ENCODE results near the gene UBAP1L.
"Not testable (repeated sequence)": the region's sequence is repeated elsewhere in the genome, so short reads cannot be mapped to it uniquely, and the experiment has no call there.

The UBAP1L gene

DNA sequence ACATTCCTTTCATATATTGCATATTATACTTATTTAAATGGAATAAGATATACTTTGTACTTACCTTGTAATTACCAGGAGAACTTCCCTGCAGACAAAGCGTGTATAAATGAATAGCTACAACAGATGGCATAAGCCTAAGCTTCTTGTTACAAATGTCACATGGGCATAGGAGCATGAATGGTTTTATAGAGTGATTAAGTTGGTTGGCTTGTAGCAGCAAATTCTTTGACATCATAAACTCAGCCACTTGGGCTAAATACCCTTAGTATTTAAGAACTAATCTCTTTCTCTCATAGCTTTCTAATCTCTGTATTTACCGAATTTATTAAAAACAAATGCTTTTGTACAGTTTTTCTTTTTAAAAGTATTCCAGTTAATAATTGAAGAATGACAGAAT is at the start of gene UBAP1L:
Gene UBAP1L (minus strand): TSS at position 115 of the 400 bp plus-strand sequence. CDS start 8,985 bp downstream, outside the sequence.
- DNase-seq (ENCODE audit: low spot score) = no peak
- FAIRE-seq = no peak

DNA sequence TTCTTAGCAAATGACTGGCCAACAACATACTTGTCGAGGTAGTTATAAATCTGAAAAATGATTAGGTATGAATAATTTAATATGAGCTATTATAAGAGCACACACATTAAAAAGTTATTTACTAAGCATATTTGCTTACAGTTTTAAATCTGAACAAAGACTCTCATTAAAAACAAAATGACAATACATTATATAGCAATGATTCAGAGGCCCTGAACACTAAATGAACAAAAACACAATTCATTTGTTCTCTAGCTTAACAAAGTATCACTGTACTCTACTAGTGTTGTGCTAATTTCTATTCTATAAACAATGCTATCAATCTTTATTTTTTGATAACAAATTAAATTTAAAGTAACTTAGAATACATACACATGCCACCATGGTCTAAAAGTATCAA is 49.1 kb upstream of the UBAP1L start:
- no peak for DNase-seq (ENCODE audit: low spot score)

DNA sequence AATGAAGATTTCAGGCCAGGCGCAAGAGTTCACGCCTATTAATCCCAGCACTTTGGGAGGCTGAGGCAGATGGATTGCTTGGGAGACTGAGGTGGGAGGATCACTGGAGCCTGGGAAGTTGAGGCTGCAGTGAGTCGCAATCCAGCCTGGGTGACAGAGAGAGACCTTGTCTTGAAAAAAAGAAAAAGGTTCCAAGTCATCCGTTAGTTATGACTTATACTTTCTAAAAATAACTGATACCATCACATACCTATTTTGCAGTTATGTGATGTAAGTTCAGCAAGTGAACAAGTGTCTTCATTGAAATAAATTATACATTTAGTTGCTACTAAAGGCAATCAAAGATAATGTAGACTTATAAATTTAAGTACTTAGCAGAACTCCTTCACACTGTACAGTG is 48.0 kb upstream of the UBAP1L start:
- DNase-seq (ENCODE audit: low spot score) (no peak), FAIRE-seq (no peak)

More for the DNA sequence above, 49.1 kb upstream of the UBAP1L start:
- FAIRE-seq = no peak

DNA sequence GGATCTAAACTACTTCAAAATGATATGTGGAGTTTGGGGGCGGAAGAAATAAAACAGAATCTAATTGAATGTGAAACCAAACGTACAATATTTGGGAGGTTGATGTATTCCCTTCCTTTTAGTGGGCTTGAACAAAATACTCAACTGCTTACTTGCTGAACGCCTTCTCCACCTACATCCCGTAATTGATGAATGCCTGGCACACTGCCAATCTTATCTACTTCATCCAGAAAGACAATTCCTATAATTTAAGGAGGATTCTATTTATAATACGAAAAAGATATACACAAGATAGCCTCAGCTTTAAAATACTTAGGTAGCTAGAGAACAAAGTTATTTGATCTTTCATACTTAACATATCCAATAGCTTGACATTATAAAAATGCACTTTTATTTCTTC is 41.7 kb upstream of the UBAP1L start:
- DNase-seq (ENCODE audit: low spot score) = no peak
- no peak for FAIRE-seq

DNA sequence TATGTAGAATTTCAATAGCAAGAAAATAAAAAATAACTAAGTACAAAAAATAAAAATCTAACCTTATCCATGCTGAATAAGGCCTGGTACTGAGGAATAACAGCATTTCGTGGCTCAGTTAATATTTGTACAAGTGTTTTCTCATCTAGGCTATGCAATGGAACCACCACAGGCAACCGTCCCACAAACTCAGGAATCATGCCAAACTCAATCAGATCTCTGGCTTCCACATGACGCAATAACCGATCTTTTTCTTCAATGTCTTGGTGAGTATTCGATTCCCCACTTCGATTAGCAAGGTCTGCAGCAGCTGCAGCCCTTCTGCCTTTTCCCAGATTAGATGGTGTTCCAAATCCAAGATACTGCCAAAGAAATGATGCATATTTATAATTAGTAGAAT is 39.7 kb upstream of the UBAP1L start:
- DNase-seq (ENCODE audit: low spot score) (no peak), FAIRE-seq (no peak)

DNA sequence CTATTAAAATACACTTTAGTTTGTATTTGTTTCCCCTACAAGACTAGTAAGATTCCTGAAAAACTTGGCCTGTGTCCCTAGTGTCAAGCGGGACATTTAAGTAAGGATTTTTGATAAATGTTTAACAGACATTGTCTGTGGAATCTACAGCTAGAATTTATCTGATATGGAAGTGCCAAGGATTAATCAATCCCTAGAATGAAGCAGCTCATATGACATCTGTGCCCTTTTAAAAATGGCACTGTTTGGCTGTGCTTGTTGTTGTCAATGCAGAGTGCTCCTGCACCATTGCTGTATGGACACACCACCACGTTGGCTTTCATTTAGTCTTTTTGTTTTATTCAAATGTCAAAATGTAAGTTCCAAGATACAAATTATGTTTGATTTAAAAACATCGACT is 32.9 kb upstream of the UBAP1L start:
- FAIRE-seq (no peak), DNase-seq (ENCODE audit: low spot score) (no peak)

DNA sequence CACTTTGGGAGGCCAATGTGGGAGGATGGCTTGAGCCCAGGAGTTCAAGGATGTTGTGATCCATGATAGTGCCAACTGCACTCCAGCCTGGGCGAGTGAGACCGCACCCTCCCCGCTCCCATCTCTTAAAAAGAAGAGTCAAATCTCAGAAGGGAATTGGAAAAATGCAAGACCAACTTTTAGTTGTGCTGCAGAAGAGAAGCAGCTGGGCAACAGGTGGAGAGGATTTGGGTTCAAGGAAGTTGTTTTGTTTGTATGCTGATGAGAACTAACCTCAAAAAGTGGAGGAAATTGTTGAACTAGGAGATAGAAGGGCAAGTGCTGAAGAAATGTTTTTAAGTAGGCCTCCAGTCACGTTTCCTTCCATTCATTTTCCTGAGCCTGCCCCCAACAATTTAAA is 31.4 kb upstream of the UBAP1L start:
- FAIRE-seq (no peak), DNase-seq (ENCODE audit: low spot score) (no peak)

DNA sequence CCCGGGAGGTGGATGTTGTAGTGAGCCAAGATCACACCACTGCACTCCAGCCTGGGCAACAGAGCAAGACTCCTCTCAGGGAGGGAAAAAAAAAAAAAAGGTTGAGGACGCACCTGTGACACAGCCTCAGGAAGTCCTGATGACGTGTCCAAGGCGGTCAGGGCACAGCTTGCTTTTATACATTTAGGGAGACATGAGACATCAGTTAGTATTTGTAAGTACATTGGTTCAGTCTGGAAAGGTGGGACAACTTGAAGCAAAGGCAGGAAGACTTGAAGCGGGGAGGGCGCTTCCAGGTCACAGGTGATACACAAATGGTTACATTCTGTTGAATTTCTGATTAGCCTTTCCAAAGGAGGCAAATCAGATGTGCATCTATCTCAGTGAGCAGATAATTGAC is 23.6 kb upstream of the UBAP1L start:
- not testable (repeated sequence) for DNase-seq (ENCODE audit: low spot score); FAIRE-seq

DNA sequence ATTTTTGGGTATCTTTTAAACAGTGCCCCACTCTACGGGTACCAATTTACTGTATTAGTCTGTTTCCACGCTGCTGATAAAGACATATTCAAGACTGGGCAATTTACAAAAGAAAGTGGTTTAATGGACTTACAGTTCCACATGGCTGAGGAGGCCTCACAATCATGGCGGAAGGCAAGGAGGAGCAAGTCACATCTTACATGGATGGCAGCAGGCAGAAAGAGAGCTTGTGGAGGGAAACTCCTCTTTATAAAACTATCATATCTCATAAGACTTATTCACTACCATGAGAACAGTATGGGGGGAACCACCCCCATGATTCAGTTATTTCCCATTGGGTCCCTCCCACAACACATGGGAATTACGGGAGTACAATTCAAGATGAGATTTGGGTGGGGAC is 22.9 kb upstream of the UBAP1L start:
- not testable (repeated sequence) for DNase-seq (ENCODE audit: low spot score); FAIRE-seq

DNA sequence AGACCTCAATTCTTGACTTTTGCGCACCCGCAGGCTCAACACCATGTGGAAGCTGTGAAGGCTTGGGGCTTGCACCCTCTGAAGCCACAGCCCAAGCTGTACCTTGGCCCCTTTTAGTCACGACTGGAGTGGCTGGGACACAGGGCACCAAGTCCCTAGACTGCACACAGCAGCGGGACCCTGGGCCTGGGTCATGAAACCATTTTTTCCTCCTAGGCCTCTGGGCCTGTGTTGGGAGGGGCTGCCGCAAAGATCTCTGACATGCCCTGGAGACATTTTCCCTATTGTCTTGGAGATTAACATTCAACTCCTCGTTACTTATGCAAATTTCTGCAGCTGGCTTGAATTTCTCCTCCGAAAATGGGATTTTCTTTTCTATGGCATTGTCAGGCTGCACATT is 22.1 kb upstream of the UBAP1L start:
- not testable (repeated sequence) for DNase-seq (ENCODE audit: low spot score); FAIRE-seq

DNA sequence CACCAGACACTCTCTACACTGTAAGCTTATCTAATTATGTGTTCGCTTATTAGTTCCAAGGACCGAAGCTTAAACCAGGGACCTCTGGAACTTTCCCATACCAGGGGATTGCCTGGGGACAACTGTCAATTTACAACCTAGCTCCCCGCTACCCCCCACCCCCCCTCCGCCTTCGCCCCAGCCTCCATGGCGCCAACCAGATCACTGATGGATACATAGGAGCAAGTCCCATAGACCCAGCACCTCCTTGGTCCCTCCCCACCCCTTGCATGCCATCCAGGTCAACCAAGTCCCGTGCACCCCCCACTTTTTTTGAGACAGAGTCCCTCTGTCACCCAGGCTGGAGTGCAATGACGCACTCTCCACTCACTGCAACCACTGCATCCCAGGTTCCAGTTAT is 19.5 kb upstream of the UBAP1L start:
- FAIRE-seq (no peak), DNase-seq (ENCODE audit: low spot score) (no peak)

DNA sequence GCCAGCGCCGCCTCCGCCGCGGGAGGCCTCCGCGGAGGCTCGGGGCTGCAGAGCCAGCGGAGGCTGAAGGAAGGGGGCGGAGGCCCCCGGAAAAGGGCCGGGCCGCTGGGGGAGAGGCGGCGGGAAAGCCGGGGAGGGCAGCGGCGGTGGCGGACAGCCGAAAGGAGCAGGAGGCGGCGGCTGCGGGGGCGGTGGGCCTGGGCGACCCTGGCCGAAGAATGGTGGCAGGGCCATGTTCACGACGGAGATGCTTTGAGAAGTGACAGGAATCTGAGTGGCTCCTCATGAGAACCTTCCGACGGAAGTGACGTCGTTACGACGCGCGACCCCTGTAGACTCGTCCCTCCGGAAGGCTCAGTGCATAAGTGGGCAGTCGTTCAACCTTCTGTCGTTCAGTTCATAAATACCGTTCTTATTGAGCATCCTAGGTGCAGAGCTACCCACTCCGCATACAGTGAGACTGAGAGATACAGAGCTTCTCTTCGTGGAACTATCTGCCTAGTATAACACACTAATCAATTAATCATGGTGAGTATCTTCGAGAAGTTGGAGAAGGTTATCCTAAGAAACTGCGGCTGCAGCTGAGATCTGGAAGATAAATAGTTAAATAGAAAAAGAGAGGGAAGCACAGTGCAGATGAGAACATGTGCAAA is 18.7 kb upstream of the UBAP1L start, which contains the start of gene PDCD7:
Gene PDCD7 (minus strand): TSS at position 261 of the 653 bp plus-strand sequence. CDS start 27 bp downstream, at position 234.
- DNase-seq (ENCODE audit: low spot score) = peak; percentile 97
- FAIRE-seq = peak; percentile 96

DNA sequence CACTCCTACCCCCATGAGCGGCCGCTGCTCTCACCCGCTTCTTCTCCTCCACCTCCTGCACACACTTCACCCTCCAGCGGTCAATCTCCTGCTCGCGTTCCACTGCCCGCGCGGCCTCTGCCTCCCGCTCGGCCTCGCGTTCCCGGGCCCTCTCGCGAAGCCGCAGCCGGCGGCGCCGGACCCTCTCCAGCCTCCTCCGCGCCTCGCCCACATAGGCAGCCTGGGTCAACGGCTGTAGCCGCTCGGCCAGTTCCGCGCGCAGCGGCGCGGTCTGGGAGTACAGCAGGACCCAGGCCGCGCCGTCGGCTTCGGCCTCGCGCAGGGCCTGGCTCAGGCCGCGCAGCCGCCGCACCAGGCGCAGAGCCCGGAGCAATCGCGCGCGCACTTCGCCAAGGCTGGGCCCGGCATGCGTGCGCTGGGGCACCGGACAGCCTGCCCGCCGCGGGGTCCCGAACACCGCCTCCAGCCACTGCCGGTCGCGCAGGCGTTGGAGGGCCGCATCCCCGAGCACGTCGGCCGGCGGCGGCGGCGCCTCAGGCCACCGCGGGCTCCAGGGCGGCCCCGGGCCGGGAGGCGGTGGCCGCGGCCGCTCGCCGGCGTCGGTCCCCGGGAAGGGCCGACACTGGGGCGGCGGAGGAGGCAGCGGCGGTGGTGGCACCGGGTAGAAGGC is 18.0 kb upstream of the UBAP1L start:
- FAIRE-seq = peak; percentile 20

DNA sequence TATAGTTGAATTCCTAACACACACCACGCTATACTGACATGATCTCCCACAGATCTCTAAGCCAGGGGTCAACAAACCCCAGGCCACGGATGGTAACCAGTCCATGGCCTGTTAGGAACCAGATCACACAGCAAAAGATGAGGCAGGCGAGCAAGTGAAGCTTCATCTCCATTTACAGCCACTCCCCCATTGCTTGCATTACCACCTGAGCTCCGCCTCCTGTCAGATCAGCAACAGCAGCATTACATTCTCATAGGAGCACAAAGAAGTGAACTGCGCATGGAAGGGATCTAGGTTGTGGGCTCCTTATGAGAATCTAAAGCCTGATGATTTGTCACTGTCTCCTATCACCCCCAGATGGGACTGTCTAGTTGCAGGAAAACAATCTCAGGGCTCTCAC is 15.9 kb upstream of the UBAP1L start:
- DNase-seq (ENCODE audit: low spot score) = no peak
- FAIRE-seq = no peak

More for the DNA sequence above, 18.0 kb upstream of the UBAP1L start:
- peak; percentile 58 for DNase-seq (ENCODE audit: low spot score)

DNA sequence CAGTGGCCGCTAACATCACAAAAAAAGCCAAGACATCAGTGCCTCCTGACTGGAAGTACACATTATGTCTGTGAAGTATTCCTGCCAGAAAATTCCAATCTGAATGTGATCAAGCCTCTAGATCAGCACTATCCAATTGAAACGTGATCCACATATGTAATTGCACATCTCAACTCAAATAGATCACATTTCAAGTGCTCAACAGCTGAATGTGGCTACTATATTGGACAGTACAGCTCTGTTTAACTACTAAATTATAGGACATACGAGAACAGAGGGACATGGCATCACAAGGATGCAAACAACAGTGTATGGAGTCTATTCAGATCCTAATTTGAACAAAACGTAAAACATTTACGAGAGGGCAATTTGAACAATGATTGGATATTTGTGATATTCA is 542 bp upstream of the UBAP1L start:
- FAIRE-seq = peak; percentile 67
- no peak for DNase-seq (ENCODE audit: low spot score)

DNA sequence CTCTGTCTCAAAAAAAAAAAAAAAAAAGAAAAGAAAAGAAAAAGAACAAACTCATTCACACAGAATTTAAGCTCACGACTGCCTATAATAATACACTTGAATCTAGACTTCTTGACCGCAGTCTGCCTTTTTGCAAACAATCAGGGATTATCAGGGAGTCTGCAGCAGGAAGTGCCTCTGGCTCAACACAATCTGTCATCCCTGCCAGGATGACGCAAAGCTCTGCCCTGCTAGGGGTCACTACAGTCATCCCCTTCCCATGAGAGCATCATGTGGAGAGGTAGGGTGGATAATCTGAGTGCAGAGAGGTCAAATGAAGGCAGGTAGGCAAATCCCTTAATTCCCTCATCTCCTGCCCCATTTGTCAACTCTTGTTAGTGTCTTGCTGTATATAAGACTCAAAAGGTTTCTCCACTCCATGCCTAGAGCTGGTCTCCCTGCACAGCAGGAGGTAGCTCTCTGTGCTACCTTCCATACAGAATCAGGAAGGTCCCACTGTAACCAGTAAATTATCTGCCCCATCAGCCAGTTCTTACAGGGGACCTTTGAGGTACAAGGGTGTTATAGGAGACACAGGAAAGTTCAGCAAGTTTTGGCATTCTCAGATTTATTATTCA is 4.2 kb downstream of the UBAP1L start:
- DNase-seq (ENCODE audit: low spot score) (no peak), FAIRE-seq (no peak)

DNA sequence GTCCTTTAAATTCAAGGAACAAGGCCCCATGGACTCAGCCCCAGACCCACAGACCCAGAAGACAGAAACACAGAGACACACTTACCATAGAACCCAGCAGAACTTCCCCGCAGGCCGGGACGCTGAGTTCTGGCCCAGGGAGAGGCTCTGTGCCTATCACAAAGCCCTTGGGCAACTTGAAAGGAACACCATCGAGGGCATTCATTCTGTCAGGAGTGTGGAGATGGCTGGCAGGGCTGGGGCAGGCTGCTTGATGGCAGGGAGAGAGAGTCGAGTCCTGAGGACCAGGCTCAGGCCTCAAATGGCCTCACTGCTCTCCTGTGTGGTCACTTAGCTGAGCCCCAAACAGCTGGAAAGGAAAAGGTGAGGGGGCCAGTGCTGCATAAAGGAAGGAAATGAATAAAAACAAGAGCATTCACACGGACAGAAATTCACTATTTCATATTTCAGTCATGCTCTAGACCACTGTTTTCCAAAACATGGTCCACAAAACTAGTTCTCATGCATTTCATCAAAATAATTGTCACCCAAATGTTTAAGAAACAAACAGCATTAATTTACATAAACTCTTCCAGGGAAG is 8.9 kb downstream of the UBAP1L start:
- FAIRE-seq (no peak), DNase-seq (ENCODE audit: low spot score) (no peak)

DNA sequence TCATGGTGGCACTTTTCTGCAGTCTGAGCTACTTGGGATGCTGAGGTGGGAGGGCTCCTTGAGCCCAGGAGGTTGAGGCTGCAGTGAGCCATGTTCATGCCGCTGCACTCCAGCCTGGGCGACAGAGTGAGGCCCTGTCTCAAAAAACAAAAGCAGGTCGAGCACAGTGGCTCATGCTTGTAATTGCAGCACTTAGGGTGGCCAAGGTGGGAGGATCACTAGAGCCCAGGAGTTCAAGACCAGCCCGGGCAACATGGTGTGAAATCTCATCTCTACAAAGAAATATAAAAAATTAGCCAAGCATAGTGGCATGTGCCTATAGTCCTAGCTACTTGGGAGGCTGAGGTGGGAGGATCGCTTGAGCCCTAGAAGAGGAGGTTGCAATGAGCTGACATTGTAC is 10.0 kb downstream of the UBAP1L start:
- FAIRE-seq = no peak

DNA sequence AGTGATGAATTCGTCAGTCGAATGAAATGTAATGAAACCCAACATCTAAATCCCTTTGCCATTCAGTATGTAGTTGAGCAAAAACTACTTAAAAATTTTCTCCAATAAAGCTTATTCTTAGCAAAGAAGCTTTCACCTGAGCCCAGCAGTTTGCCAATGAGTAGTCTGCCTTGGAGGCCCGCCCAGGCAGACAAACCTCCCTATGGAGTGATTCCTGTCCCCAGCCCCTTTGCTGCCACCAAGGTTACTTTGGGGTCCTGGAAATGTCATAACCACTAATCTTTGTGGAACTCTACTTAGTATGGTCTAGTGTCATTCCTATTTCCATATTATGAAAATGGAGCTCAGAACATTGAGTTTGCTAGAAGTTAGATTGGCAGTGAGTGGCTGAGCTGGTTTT is 12.1 kb downstream of the UBAP1L start:
- FAIRE-seq (no peak), DNase-seq (ENCODE audit: low spot score) (no peak)

More for the DNA sequence above, 10.0 kb downstream of the UBAP1L start:
- no peak for DNase-seq (ENCODE audit: low spot score)

DNA sequence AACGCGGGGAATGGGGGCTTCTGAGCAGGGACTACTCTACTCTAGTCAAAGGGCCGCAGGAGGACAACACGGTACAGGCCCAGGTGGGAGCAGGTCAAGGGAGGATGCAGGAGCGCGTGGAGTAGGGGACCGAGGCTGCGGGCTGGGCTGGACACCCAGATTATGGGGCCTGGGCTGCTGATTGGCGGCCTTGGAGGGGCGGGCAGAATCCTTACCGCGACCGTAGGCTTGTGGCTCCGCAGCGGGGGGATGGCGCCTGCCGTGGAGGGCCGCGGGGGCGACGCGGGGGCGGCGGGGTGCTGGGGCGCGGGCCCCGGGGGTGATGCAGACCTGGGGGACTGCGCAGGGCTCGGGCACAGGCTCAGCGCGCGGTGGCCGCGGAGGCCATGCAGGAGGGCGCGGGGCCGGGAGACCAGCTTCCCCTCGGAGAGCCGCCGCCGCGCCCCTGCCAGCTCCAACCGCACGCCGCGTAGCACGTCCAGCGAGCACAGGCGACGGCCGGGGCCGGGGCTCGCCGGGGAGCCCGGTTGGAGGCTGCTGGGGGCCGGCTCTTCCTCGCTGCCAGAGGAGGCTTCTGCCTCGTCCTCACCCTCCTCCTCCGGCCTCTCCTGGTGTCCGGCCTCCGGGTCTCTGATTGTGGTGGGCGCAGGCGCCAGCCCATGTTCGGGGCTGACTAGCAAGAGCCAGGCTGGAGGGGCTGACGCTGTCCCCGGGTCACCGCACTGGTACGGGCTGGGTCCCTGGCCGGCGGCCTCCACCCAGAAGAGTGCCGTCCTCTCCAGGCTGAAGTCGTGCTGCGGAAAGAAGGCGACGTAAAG is 12.9 kb downstream of the UBAP1L start:
- DNase-seq (ENCODE audit: low spot score) (no peak), FAIRE-seq (no peak)

DNA sequence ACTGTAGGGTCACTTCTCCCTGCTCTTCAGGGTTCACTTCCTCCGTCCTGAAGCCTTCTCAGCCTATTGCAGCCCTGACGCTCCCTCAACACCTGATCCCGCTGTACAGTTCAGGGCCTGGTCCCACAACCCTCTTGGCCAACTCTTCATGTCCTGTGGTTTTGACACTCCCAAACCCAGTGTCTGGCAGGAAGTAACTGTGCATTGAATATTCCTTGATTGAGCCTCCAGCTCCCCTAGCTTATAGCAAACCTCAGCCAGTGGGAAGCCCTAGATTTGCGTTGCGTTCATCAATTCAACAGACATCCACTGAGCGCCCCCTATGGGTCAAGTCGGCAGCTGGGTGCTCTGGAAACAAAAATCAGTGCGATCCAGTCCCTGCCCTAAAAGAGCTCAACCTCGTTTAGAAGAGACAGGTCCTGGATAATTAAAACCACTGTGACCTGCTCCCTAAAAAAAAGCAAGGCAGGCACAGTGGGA is 13.5 kb downstream of the UBAP1L start:
- DNase-seq (ENCODE audit: low spot score) = peak; percentile 67
- no peak for FAIRE-seq
